ENCODE results near the gene AP3S2.
"Not testable (repeated sequence)": the region's sequence is repeated elsewhere in the genome, so short reads cannot be mapped to it uniquely, and the experiment has no call there.

The AP3S2 gene

DNA sequence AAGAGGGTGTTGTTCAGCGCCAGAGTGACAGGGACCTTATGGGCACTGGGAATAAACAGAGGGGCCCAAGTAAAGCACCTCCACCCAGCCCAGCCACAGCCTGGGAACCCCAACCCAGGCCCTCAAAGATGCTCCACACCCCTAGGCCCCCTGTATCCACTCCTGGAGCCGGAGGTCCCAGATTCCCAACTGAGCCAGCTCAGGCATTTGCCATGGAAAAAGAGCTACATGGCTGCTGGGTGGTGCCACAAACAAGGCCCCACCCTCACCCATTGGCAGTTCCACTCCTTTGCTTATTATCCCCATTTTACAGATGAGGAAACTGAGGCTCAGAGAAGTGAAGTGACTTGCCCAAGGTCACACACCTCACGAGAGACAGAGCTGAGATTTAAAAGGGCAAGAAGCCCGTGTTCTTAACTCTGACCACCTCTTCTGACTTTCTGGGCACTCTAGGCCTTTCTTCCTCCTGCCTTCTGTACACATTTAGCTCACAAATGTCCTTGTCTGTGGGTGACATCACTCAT lies 96.1 kb downstream of the AP3S2 start:
- no peak for DNase-seq

DNA sequence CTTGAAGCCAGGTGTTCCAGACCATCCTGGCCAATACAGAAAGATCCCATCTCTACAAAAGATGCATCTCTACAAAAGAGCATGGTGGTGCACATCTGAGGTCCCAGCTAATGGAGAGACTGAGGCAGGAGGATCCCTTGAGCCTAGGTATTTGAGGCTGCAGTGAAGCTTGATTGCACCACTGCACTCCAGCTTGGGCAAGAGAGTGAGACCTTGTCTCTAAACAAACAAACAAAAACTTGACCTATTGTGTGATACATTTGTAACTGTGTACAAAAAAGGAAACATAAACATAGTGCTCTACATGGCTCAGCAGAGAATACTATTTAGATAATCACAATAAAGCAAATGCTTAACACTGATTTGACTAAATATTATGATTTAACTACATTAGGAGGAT lies 97.8 kb downstream of the AP3S2 start:
- no peak for DNase-seq

DNA sequence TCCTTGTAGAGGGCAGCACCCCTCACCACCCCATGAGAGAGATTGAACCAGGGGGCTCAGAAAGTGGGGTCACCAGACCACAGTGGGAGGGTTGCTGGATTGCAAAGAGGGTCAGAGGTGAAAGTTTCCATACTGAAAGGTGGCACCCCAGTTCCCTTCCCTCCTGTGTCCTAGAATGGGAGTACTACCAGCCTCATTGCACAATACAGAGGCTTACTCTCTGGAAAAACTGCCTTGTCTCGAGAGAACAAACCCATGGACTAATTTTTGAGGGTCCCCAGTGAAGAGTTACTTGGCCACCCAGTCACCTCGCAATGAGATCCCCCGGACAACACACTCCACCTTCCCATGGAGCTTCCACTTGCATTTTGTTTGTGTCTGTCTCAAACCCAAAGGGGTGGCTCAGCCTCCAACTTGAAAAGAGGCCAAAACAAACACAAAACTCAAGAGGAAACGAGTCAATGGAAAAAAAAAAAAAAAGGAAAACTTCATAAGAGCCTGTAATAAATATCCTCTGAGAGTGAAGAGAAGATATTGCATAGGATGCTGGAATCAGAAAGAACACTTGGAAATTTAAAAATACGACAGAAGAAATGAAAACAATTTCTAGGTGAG lies 99.1 kb downstream of the AP3S2 start:
- DNase-seq, result no peak

DNA sequence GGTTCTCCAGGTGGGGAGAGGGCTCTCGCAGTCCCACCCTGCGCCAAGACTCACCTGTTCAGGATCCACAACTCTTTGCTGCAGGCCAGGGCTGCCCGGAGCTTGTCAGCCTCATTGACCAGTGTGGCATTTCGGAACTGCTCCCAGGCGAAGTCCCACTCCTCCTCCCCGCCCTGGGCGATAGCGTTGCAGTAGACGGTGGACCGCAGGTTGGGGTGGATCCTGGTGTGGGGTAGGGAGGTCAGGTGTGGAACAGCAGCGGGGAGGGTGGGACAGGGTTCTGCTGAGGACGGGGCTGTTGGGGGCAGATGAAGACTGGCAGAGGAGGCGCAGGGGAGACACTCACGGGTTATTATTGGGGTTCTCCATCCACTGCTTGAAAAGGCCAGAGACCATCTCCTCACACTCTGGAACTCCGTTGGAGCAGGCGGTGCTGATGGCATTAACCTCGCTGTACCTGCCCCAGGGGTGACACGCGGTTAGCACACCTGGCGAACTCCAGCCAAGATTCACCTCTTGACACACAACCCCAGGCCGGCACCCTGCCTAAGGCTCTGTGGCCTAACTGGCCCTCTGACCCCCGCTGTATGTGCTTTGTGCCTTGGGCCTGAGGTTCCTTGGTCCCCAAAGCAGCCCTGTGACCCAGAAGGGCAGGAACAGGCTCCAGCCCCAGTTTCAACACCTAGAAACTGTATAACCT lies 101.5 kb downstream of the AP3S2 start:
- no peak for DNase-seq

DNA sequence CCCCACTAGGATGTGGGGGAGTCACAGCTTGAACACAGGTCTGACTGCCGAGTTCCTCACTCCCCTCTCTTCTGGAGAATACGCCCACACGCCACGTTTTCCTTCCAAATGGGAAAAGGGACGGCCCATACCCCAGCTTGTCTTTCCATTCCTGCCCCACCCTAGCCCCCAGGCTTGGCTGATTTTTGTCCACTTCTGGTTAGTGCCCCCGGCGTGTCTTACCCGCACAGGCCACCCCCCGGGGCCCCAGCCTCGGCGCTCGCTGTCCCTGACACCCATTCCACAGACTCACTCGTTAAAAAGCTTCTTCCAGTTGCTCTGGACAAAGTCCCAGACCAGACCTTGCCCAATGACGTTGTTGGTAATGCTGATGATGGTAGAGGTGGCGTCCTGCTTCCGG lies 103.1 kb downstream of the AP3S2 start:
- DNase-seq, result no peak

DNA sequence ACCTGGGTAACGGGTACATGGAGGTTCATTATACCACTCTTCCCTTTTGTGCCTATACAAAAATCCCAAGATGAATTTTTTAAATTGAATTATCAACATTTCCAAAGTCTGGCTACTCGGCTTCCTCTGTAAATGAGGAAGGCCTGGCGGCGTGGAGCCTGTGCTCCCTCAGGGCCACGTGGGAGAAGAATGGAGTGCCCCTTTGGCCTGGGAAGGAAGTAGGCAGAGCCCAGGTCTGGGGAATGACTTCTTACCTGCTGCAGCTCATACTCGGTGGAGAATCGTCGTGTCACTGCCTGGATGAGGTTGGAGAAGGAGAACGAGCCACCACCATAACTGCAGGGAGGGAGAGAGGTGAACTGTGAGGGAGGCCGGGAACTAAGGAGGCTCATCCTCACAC lies 103.6 kb downstream of the AP3S2 start:
- no peak for DNase-seq

DNA sequence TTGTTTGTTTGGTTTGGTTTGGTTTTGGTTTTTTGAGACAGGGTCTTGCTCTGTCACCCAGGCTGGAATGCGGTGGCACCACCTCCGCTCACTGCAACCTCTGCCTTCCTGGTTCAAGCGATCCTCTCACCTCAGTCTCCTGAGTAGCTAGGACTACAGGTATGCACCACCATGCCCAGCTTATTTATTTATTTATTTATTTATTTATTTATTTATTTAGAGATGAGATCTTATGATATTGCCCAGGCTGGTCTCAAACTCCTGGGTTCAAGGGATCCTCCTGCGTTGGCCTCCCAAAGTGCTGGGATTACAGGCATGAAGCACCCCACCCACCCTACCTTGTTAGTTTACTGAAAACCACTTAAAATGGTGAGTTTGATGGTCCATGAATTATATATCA lies 105.2 kb downstream of the AP3S2 start:
- not testable (repeated sequence) for DNase-seq

DNA sequence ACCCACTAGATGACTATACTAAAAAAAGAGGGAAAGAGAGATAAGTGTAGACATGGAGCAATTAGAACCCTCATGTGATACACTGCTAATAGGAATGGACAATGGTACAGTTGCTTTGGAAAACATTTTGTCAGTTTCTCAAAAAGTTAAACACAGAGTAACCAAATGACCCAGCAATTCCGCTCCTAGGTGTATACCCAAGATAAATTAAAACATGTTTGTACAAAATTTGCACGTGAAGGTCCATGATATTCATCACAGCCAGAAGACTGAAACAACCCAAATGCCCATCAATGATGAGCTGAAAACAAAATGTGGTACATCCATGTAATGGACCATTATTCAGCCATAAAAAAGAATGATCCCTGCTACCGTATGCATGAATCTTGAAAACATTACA lies 105.8 kb downstream of the AP3S2 start:
- DNase-seq, result no peak

DNA sequence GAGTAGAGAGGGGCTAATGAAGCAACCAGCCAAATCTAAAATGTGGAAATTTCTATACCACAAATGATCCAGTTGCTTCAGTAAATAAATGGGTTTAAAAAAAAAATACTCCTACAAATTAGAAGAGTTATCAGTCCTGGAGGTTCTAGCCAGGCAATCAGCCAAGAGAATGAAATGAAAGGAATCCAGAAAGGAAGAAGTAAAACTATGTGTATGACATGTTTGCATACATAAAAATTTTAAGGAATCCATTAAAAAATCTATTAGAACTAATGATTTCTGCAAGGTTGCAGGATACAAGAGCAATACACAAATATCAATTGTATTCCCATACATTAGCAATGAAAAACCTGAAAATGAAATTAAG lies 108.0 kb downstream of the AP3S2 start:
- no peak for DNase-seq

DNA sequence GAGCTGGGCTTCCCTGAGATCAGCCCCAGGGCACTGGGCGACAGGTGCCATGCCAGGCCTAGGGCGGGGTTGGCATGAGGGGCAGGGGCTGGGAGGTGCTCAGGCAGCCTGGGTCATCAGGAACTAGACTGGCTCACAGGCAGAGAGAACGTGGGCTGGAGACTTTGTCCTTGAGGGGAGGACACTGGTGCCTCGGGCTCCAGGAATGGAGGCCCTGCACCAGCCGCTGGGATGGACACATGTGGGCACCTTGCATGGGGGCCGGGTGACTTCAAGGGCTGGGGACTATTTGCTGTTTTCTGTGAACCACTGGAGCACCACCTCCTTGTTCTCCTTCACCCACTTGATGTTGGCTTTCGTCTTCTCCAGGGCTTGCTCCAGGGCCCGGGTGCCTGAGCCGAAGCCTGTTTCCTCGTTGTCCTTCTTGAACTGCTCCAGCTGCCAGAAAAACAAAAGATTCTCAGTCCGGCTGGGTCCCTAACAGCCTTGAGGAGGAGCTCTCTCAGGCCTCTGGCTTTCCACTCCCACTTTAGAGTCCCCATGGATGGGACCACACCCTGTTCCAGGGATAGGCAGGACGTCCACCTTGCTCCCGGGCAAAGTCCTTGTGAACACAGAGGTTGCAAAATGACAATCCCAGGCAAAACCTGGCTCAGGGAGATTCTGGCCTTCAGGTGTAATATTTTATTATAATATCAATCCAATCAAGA lies 108.6 kb downstream of the AP3S2 start:
- DNase-seq, result no peak

DNA sequence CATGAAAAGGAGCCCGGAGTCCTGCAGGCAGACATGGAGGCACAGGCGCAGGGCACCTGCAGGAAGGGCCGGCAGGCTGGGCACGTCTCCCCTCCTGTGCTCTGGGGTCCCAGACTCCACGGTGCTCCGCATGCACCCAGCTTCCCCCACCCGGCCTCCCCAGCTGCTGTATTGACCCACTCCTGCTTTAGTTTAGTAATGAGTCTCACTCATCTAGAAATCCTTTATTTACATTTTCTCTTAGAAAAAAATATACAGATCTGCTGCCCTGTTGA lies 109.2 kb downstream of the AP3S2 start:
- DNase-seq, result no peak

DNA sequence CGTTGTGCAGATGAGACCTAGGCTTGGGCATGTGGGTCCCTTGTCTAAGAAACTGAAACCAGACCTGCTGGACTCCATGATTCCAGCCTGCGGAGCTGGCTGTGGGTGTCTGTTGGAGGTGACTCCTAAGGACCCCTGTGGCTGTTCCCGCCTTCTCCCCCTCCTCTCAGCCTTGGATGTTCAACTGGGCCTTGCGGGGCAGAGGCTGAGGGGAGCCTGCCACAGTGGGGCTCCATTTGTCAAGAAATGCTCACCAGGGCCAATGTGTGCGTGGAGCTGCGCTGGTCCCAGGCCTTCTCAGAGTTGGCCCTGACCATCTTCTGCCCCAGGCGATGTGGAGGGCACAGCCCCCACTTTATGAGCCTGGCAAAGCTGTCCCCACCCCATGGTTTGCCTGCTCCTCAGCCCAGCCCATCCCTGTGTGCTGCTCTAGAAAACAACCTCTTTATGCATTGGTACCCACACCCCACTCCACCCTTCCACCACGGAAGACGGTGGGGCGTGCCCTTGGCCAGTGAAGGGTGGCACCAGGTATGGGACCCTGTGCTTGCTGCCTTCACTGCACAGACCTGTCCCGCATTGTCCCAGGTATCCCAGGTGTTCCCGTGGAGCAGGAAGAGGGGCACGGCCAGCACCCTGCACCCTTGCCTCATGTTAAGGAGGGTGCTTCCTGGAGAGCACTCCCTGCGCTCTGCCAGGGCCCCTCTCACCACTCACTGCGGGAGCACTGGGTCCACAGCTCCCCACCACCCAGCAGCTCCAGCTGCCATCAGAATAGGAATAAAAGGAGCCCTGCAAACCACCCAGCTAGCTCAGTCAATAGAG lies 109.7 kb downstream of the AP3S2 start:
- no peak for DNase-seq

DNA sequence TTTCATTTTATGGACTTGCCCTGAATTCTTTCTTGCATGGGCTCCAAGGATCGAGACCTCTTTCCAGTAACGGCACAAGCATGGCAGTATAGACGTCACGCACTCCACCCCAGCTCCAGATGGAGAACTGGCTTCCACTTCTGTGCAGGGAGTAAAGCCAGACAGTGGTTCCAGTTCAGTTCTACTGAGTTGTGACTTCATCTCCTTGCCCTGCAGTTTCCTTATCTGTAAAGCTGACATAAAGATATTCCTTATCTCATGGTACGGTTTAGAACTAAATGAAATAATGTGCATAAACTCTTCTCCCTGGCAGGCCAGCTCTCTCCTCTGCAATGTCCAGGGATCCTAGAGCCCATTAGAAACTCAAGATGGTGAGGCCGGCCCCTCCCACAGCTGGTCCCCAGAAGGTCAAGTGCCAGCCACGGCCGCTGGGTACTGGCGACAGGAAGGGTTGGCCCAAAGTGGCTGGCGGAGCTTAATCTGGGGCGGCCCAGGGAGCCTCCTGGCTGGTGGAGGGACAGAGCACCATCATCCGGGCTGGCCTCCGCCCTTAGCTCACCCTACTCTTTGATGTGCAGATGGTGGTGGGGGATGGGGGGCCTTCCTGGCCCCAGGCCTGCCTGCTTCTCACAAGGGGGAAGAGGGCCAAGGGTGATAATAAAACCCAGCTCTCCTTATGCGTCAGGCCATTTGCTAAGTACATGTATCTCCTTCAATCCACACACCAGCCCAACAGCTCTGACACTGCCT lies 110.5 kb downstream of the AP3S2 start:
- no peak for DNase-seq

DNA sequence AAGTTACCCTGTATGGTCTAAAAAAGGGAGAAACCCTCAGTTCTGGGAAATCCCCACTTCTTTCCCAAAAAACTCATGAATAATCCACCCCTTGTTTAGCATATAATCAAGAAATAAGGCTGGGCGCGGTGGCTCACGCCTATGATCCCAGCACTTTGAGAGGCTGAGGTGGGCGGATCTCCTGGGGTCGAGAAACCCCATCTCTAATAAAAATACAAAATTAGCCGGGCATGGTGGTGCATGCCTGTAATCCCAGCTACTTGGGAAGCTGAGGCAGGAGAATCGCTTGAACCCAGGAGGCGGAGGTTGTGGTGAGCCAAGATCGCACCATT lies 111.2 kb downstream of the AP3S2 start:
- peak; percentile 90 to 97 (median 95) for DNase-seq

DNA sequence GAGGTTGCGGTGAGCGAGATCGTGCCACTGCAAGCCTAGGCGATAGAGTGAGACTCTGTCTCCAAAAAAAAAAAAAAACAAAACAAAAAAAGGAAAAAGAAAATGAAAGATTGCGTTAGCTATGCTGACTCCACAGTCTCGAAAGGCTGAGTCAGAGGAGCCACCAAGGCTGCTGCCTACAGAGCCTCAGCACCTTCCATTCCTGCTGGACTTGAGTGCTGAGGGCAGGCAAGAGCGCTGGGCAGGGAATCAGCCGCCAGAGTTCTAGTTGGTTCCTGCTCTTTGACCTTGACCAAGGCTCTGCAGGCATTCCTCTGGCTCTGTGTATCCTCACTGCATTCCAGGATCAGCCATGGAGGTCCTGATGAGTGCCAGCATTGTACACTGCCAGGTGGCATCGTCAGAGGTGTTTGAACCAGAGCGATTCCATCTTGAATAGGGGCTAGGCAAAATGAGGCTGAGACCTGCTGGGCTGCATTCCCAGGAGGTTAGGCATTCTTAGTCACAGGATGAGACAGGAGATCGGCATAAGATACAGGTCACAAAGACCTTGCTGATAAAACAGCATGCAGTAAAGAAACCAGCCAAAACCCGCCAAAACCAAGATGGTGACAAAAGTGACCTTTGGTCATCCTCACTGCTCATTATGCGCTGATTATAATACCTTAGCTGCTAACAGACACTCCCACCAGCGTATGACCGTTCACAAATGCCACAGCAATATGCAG lies 111.7 kb downstream of the AP3S2 start:
- peak; percentile 86 to 92 (median 89) for DNase-seq

DNA sequence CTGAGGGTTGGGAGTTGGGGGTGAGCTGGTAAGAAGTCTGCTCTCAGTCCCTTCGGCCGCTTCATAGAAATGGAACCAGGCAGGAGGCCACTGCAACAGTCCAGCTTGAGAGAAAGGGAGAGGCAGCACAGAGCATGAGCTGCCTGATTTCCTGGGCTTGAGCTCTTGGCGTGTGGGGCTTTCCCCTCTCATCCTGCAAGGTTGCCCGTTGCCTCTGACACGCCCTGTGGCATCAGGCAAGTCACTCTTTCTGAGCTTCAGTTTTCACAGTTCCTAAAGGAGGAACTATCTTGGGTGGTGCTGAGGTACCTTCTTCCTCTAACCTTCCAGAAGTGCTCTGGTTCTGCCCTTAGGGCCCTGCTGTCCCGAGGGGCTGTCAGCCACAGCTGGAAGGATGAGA lies 112.7 kb downstream of the AP3S2 start:
- DNase-seq, result peak; percentile 91 to 94 (median 91)

DNA sequence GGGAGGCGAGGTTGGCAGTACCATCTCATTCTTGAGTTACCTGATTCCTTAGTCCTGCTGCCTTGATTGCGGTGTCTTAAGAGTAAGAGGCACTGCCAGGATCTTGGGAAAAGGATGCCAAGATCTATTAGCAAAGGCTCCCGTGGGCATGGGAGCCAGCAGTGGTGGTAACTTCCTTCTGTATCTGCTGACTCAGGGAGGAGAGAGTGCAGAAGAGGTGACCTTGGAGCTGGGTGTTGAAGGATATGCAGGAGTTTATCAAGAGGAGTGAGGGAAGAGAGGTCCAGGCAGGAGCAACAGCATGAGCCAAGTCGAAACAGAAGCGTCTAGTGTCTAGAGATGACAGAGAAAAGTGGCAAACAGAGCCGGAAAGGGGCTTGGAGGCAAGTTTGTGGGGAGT lies 113.2 kb downstream of the AP3S2 start:
- DNase-seq, result no peak
